Measurements from ENCODE around the gene ARAP1.
A peak's percentile ranks its signal among the peaks of the same experiment; 100 is the strongest.
"Not testable (repeated sequence)": the region's sequence is repeated elsewhere in the genome, so short reads cannot be mapped to it uniquely, and the experiment has no call there.

The ARAP1 gene
- 102 to 105 reads per million in 2 donors for total RNA-seq

DNA sequence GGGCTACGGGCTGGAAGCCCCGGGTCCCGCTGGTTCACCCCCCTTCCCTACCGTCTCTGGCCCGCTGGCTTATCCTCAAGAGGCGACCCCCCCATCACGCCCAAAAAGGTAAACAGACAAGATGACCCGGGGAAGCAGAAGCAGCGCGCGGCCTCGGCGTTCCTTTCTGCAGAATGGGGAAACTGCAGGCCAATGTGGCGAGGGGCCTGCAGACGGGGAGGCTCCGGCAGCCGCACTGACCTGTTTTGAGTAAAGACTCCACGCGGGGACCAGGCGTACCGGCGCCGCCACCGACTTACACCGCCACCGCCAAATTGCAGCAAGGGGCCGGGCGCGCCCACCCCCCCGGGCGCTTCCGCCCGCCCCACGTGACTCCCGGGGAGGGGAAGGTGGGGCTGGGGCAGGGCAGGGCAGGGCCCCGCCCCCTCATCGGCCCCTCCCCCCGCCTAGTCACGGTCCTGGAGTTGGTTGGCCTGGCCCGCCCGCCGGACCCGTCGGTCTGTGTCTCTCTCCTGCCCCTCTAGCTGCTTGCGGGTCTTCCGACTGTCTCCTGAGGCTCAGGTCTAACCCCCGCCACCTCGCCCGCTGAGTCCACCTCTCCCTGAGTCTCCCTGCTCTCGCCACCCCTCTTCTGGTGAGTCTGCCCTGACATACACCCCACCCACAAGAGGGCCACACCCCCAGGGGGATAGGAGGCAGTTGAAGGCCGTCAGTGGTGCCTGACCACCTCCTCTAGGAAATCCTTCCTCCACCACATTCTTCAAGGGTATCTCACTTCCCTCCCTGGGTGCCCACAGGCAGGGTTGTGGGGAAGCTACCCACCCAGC, at the start of gene ARAP1:
Gene ARAP1, minus strand, starts transcription at position 321 of the 827 bp plus-strand sequence. CDS start 25,280 bp downstream, outside the sequence.
- DNase-seq = peak; percentile 66 to 86 (median 76)

DNA sequence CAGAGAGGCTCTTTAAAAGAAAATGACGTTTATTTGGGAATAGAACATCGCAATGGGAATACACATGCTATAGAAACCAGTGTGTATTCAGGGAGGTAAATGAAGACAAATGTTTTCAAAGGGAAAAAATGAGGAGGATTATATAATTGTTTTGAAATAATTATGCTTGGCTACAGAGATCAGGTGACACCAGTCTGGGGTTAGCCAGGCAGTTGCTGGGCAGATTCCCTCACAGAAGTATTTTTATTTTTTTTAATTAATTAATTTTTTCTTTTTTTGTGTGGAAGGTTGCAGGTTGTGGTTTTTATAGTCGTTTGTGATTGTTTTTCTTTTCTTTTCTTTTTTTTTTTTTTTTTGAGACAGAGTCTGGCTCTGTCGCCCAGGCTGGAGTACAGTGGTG, 47.2 kb upstream of the ARAP1 start:
- no peak for DNase-seq

DNA sequence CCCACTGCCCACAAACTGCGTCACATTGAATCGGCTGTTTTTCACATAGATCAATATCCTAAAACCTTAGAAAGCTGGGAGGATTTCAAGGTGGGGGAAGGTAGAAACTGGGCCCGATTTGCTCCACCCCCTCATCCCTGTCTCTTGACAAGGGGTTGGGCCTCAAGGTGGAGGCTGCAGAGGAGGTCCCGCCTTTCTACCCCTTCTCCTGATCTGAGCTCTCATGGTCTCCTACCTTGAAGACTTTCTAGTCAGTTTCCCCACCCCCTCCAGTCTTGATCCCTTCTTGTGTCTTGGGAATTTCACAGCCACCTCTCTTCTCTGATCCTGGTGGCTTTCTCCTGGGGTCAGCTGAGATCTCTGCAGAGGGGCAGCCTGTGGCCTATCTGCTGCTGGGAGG, 46.2 kb upstream of the ARAP1 start:
- DNase-seq = no peak

DNA sequence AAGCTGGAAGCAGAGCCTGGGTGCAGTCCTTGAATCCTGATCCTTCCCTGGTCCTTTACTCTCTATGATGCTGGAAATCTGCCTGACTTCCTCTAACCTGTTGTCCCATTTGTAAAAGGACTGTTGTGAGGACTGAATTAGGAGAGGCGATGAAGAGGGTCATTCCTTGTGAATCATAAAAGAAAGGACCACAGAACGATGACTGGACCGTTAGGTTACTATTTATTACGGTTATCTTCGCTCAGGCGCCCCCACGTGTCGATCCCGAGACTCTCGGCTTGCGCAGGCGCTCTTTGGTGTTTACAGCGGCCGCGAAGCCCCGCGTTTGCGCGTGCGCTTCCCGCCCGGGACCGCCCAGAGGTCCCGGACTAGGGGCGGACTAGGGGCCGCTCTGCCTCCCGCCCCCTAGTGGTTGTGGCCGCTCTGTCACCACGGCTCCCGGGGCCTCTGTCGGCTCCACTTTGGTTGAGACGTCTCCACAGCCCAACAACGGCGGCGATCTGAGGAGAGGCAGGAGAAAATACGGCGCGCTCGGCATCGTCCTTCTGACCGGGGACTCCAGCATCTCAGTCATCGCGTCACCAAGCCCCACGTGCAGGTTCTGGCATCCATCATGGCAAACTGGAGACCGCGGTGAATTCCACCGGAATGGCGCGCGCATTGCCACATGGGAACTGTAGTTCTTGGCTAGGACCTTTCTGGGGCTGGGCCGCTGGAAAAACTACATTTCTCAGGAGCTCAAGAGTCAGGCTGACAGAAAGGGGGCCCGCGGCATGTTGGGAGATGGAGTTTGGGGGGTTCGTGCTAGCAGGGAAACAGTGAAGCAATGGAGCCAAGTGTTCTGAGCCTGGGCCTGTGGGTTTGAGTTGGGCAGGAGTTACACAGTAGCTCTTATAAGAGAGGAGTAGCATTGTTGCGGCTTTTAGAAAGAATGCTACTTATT, 41.5 kb upstream of the ARAP1 start, which contains the start of gene STARD10:
Gene STARD10, minus strand, starts transcription at position 623 of the 943 bp plus-strand sequence. CDS start 12,866 bp downstream, outside the sequence.
- peak; percentile 86 to 95 (median 90) for DNase-seq

- DNase-seq = no peak
Measured at GRCh38 chr11:72793076-72793424, 40.8 kb upstream of the ARAP1 start.

- no peak for DNase-seq
Measured at GRCh38 chr11:72792437-72793021, 40.3 kb upstream of the ARAP1 start.

DNA sequence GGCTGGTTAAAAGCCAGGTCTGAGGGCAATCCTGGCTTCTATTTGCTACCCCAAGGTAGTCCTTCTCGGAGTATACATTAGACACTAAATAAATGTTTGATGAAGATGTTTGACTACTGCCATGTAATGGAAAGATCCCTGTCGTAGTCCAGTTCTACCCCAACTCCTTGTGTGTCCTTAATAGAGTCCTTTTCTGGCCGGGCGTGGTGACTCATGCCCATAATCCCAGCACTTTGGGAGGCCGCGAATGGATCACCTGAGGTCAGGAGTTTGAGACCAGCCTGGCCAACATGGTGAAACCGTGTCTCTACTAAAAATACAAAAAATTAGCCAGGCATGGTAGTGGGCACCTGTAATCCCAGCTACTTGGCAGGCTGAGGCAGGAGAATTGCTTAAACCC, 39.0 kb upstream of the ARAP1 start:
- DNase-seq = not testable (repeated sequence)

GRCh38 chr11:72789493-72790131, 37.4 kb upstream of the ARAP1 start:
- no peak for DNase-seq

DNA sequence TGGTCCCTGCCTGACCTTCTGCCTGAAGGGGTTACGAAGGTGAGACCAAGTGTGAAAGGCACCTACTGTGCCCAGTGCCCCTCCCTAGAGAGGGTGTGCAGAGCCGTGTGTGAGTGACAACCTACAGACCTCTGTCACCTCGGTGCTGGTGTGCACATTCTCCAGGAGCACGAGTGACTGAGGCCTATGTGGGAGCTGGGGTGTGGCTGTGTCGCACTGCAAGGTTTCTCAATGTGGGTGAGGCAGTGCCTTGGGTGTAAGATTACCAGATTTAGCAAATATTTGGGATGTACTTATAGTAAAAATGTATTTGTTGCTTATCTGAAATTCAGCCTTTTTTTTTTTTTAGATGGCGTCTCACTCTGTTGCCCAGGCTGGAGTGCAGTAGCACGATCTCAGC, 36.0 kb upstream of the ARAP1 start:
- no peak for DNase-seq

GRCh38 chr11:72787216-72788104, 35.3 kb upstream of the ARAP1 start:
- DNase-seq = no peak

- DNase-seq = no peak
Measured at GRCh38 chr11:72786305-72787215, 34.4 kb upstream of the ARAP1 start.

DNA sequence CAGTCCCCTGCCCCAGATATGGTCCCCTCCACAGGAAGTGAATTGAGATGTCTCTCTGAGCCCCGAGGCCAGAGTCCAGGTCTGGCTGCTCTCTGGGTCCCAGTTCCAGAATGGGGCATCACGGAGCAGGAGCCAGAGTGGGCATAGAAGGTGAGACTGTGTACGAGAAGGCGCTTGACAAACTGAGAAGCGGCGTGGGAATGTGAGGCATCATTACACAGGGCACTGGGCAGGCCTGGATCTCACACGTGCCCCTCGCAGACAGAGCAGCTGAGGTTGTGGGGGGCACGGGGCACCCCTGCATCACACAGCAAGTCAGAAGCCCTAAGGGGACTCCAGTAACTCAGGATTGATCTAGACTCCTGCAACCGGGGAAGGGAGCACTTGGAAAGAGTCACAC, 32.5 kb upstream of the ARAP1 start:
- DNase-seq = no peak

GRCh38 chr11:72783144-72783905, 31.1 kb upstream of the ARAP1 start:
- DNase-seq = no peak

- DNase-seq = no peak
Measured at GRCh38 chr11:72782081-72782920, 30.1 kb upstream of the ARAP1 start.

- DNase-seq = peak; percentile 30 to 65 (median 61)
Measured at GRCh38 chr11:72781313-72782080, 29.3 kb upstream of the ARAP1 start.

- no peak for DNase-seq
Measured at GRCh38 chr11:72781063-72781312, 28.8 kb upstream of the ARAP1 start.

- DNase-seq = no peak
Measured at GRCh38 chr11:72780296-72781062, 28.3 kb upstream of the ARAP1 start.
